Measurements from ENCODE around the gene FEM1A. TPM values are rescaled to one million over a fixed set of nuclear protein-coding genes. Genes with fewer than 3 reads are reported as not detected.

The FEM1A gene
- total RNA-seq, 1 donor from 2014 or later: 12.0 TPM

DNA sequence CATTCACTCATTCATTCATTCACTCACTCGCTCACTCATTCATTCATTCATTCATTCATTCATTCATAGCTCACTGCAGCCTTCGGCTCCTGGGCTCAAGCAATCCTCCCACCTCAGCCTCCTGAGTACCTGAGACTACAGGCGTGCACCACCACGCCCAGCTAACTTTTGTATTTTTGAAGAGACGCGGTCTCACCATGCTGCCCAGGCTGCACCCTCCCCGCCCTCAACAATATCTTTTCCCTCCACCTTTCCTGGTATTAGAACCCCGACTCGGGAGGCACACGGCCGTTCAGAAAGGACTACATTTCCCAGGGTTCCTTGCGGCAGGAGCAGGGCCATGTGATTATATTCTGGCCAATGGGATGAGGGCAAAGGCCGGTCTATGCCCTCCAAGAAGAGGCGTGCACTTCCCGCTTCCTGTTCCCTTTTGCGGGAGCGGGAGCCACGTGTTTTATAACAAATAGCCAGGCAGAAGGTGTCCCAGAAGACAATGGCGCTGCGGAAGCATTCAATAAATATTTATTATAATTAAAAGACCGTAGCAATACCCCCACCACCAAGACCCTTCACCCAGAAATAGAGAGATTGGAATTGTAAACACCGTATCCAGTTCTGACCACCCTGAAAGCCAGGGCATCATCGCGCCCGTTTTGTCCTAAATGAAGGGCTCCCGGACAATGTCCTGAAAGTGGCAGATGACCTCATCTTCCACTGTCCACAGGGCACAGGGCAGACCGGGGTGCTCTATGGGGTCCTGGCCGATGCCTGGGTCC lies 24.1 kb downstream of the FEM1A start:
- TF ChIP-seq, protein P1, sequence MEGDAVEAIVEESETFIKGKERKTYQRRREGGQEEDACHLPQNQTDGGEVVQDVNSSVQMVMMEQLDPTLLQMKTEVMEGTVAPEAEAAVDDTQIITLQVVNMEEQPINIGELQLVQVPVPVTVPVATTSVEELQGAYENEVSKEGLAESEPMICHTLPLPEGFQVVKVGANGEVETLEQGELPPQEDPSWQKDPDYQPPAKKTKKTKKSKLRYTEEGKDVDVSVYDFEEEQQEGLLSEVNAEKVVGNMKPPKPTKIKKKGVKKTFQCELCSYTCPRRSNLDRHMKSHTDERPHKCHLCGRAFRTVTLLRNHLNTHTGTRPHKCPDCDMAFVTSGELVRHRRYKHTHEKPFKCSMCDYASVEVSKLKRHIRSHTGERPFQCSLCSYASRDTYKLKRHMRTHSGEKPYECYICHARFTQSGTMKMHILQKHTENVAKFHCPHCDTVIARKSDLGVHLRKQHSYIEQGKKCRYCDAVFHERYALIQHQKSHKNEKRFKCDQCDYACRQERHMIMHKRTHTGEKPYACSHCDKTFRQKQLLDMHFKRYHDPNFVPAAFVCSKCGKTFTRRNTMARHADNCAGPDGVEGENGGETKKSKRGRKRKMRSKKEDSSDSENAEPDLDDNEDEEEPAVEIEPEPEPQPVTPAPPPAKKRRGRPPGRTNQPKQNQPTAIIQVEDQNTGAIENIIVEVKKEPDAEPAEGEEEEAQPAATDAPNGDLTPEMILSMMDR (IDR thresholded peaks at IDR 0.05): no peak
- DNase-seq (ENCODE audit: extremely low spot score, unreplicated experiment): peak; percentile 92
- H3K36me3 Mint-ChIP-seq (ENCODE audit: unreplicated experiment): peaks cover 4% of the 10 kb centered on the region
- H3K27me3 Mint-ChIP-seq (ENCODE audit: unreplicated experiment): no peaks in the 10 kb centered on the region
- H3K27ac Mint-ChIP-seq (ENCODE audit: unreplicated experiment): peak overlapping the region; percentile 77
- H3K9me3 Mint-ChIP-seq (ENCODE audit: unreplicated experiment): no peaks in the 10 kb centered on the region
- peaks cover 26% of the 10 kb centered on the region for H3K4me1 Mint-ChIP-seq (ENCODE audit: unreplicated experiment)
- peak overlapping the region; percentile 73 for H3K4me3 Mint-ChIP-seq (ENCODE audit: unreplicated experiment)

DNA sequence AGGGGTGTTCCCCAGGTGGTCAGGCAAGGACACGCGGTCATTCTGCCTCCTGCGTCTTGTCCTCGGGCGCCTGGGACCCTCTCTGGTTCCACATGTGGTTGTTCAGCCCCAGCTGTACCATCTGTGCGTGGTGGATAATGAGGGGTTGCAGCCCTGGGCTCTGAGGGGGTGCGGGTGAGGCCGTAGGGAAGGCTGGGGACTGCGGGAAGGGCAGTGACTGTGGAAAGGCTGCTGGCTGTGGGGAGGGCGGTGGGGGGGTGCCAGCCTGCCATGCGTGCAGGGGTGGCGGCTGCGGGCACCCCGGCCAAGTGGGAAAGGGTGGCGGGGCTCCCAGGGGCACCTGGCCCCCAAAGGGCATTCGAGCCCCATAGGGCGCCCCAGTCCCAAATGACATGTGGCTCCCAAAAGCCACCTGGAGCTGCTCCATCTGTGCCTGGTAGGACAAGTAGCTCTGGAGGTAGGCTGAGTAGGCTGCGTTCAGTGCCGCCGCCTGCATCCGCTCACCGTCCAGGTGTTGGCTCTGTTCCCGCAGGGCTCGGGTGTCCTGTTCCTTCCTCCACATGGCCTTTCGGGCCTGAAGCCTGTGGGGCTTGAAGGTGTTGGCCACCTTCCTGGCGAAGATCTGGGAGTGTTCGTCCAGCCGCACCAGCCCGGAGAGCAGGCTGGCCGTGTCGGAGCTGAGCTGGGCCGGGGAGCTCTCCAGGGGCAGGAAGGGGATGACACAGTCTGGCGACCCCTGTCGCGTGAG lies 24.8 kb downstream of the FEM1A start:
- Mint-ChIP-seq H3K27me3 (ENCODE audit: unreplicated experiment) (no peaks in the 10 kb centered on the region), H3K36me3 (ENCODE audit: unreplicated experiment) (peaks cover 4% of the 10 kb centered on the region), H3K27ac (ENCODE audit: unreplicated experiment) (no peak overlapping the region), H3K9me3 (ENCODE audit: unreplicated experiment) (no peaks in the 10 kb centered on the region), H3K4me3 (ENCODE audit: unreplicated experiment) (no peak overlapping the region), H3K4me1 (ENCODE audit: unreplicated experiment) (peaks cover 26% of the 10 kb centered on the region)
- DNase-seq (ENCODE audit: extremely low spot score, unreplicated experiment): no peak
- TF ChIP-seq, protein P1 (IDR thresholded peaks at IDR 0.05): no peak

DNA sequence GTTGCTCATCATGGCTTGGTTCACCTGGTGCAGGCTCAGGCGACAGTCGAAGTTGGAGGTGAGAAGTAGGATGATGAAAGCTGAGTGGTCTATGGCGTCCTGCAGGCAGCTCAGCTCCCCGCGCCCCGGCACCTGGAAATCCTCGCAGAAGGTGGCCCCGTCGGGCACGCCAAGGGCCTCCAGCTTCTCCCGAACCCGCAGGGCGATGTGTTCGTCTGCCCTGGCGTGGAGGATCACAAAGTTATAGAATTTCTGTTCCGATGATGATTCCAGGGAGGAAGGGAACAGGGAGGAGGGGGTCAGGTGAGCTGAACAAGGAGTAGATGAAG lies 25.4 kb downstream of the FEM1A start:
- TF ChIP-seq, protein P1 (IDR thresholded peaks at IDR 0.05): no peak
- Mint-ChIP-seq H3K9me3 (ENCODE audit: unreplicated experiment) (no peaks in the 10 kb centered on the region), H3K27me3 (ENCODE audit: unreplicated experiment) (no peaks in the 10 kb centered on the region), H3K4me3 (ENCODE audit: unreplicated experiment) (no peak overlapping the region), H3K27ac (ENCODE audit: unreplicated experiment) (no peak overlapping the region), H3K4me1 (ENCODE audit: unreplicated experiment) (peaks cover 22% of the 10 kb centered on the region), H3K36me3 (ENCODE audit: unreplicated experiment) (peaks cover 6% of the 10 kb centered on the region)
- no peak for DNase-seq (ENCODE audit: extremely low spot score, unreplicated experiment)

DNA sequence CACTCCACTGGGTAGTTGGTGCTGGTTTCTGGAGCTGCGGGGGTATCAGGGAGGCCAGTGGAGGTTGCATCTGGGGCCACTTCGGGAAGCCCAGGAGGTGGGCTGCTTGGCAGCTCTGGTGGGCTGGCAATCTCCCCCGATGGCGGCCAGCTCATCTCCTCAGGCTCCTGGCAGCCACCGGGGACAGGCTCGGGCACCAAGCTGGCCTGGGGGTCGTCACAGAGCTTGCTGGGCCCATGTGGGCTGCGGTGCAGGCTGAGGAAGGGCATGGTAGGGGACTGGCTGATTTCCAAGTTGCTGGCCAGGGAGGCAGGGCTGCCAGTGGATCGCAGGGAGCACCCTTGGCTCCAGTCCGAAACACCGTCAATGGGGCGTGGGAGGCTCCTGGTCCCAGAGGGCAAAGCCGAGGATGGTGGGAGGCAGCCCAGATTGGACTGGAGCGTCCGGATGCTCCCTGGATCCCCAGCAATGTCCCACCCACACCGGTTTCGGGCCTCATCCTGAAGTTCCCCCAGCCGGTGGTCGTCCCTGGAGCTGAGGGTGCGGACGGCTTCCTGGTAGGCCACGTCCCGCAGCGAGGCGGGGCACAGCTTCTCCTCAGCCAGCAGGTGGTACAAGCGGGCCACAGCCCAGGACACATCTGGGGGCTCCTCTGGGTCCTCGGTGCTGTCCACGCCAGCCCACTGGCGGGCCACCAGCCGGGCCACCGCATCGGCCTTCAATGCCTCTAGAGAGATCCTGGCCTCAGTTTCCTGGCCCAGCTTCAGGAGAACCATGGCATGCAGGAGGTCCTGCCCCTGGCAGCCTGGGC lies 26.1 kb downstream of the FEM1A start:
- Mint-ChIP-seq H3K27me3 (ENCODE audit: unreplicated experiment) (no peaks in the 10 kb centered on the region), H3K36me3 (ENCODE audit: unreplicated experiment) (peaks cover 6% of the 10 kb centered on the region), H3K27ac (ENCODE audit: unreplicated experiment) (no peak overlapping the region), H3K9me3 (ENCODE audit: unreplicated experiment) (no peaks in the 10 kb centered on the region), H3K4me1 (ENCODE audit: unreplicated experiment) (peaks cover 17% of the 10 kb centered on the region), H3K4me3 (ENCODE audit: unreplicated experiment) (no peak overlapping the region)
- TF ChIP-seq, protein P1 (IDR thresholded peaks at IDR 0.05): no peak
- no peak for DNase-seq (ENCODE audit: extremely low spot score, unreplicated experiment)

Data from osteocyte (in vitro differentiated cells).